SK-N-SH treated with all-trans-retinoic acid at 6 μM for 48 hours (cell line): ENCODE measurements around the gene SDC3.

Experiments used
- ARNTL ChIP-seq: fragments of 450-650 bp; formaldehyde crosslinking; IDR thresholded peaks from 2 replicates; pipeline ENCODE4 v1.5.0; 2020; ENCODE audit warnings: low read depth, mild to moderate bottlenecking, moderate library complexity, borderline replicate concordance
- ESRRG ChIP-seq: fragments of 250-450 bp; sonication (Bioruptor Pico); IDR thresholded peaks from 2 replicates; pipeline ENCODE4 v1.6.1; 2021; ENCODE audit warnings: mild to moderate bottlenecking
- GLIS3 ChIP-seq: fragments of 250-450 bp; sonication (Bioruptor Pico); IDR thresholded peaks from 2 replicates; pipeline ENCODE4 v1.5.0; 2020; ENCODE audit warnings: mild to moderate bottlenecking, moderate library complexity
- ISL1 ChIP-seq: fragments of 250-450 bp; sonication (Bioruptor Pico); IDR thresholded peaks from 2 replicates; pipeline ENCODE4 v2.1.2; 2022; ENCODE audit warnings: mild to moderate bottlenecking, moderate library complexity
- PATZ1 ChIP-seq: fragments of 250-450 bp; sonication (Bioruptor Pico); IDR thresholded peaks from 2 replicates; pipeline ENCODE4 v1.8.0; 2020; ENCODE audit warnings: mild to moderate bottlenecking, moderate library complexity, borderline replicate concordance
- ZC3H10 ChIP-seq: fragments of 250-450 bp; sonication (Bioruptor Pico); IDR thresholded peaks from 2 replicates; pipeline ENCODE4 v1.5.1; 2021; ENCODE audit warnings: mild to moderate bottlenecking, moderate library complexity
- ZFP3 ChIP-seq: fragments of 250-450 bp; sonication (Bioruptor Pico); IDR thresholded peaks from 2 replicates; pipeline ENCODE4 v1.5.0; 2020; ENCODE audit warnings: mild to moderate bottlenecking, moderate library complexity
- ZFP30 ChIP-seq: fragments of 450-650 bp; formaldehyde crosslinking; IDR thresholded peaks from 2 replicates; pipeline ENCODE4 v1.5.0; 2022; ENCODE audit warnings: mild to moderate bottlenecking, moderate library complexity
- ZNF70 ChIP-seq: fragments of 450-650 bp; formaldehyde crosslinking; IDR thresholded peaks from 2 replicates; pipeline ENCODE4 v1.5.0; 2020; ENCODE audit warnings: mild to moderate bottlenecking, moderate library complexity
- TF ChIP-seq, protein P1 (sequence below): fragments of 250-450 bp; sonication (Bioruptor Pico); IDR thresholded peaks from 2 replicates; pipeline ENCODE4 v1.5.1; 2020; ENCODE audit warnings: low read depth, mild to moderate bottlenecking, moderate library complexity
- TF ChIP-seq, protein P2 (sequence below): fragments of 250-450 bp; sonication (Bioruptor Pico); IDR thresholded peaks from 2 replicates; pipeline ENCODE4 v1.8.0; 2021; ENCODE audit warnings: low read depth, mild to moderate bottlenecking, moderate library complexity, borderline replicate concordance
- TF ChIP-seq, protein P3 (sequence below): fragments of 250-450 bp; sonication (Bioruptor Pico); IDR thresholded peaks from 2 replicates; pipeline ENCODE4 v1.5.0; 2020; ENCODE audit warnings: mild to moderate bottlenecking, moderate library complexity

- TF ChIP-seq ZFP3 (CRISPR knock-in tag) (no peak), GLIS3 (no peak), ESRRG (CRISPR knock-in tag) (no peak), ZFP30 (CRISPR knock-in tag) (no peak), ZC3H10 (CRISPR knock-in tag) (no peak), PATZ1 (no peak), ZNF70 (CRISPR knock-in tag) (no peak), ISL1 (CRISPR knock-in tag) (no peak), ARNTL (CRISPR knock-in tag) (no peak)
- TF ChIP-seq, protein P1, sequence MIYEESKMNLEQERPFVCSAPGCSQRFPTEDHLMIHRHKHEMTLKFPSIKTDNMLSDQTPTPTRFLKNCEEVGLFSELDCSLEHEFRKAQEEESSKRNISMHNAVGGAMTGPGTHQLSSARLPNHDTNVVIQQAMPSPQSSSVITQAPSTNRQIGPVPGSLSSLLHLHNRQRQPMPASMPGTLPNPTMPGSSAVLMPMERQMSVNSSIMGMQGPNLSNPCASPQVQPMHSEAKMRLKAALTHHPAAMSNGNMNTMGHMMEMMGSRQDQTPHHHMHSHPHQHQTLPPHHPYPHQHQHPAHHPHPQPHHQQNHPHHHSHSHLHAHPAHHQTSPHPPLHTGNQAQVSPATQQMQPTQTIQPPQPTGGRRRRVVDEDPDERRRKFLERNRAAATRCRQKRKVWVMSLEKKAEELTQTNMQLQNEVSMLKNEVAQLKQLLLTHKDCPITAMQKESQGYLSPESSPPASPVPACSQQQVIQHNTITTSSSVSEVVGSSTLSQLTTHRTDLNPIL (CRISPR knock-in tag): no peak
- TF ChIP-seq, protein P2, sequence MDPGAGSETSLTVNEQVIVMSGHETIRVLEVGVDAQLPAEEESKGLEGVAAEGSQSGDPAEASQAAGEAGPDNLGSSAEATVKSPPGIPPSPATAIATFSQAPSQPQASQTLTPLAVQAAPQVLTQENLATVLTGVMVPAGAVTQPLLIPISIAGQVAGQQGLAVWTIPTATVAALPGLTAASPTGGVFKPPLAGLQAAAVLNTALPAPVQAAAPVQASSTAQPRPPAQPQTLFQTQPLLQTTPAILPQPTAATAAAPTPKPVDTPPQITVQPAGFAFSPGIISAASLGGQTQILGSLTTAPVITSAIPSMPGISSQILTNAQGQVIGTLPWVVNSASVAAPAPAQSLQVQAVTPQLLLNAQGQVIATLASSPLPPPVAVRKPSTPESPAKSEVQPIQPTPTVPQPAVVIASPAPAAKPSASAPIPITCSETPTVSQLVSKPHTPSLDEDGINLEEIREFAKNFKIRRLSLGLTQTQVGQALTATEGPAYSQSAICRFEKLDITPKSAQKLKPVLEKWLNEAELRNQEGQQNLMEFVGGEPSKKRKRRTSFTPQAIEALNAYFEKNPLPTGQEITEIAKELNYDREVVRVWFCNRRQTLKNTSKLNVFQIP (CRISPR knock-in tag): no peak
- TF ChIP-seq, protein P3, sequence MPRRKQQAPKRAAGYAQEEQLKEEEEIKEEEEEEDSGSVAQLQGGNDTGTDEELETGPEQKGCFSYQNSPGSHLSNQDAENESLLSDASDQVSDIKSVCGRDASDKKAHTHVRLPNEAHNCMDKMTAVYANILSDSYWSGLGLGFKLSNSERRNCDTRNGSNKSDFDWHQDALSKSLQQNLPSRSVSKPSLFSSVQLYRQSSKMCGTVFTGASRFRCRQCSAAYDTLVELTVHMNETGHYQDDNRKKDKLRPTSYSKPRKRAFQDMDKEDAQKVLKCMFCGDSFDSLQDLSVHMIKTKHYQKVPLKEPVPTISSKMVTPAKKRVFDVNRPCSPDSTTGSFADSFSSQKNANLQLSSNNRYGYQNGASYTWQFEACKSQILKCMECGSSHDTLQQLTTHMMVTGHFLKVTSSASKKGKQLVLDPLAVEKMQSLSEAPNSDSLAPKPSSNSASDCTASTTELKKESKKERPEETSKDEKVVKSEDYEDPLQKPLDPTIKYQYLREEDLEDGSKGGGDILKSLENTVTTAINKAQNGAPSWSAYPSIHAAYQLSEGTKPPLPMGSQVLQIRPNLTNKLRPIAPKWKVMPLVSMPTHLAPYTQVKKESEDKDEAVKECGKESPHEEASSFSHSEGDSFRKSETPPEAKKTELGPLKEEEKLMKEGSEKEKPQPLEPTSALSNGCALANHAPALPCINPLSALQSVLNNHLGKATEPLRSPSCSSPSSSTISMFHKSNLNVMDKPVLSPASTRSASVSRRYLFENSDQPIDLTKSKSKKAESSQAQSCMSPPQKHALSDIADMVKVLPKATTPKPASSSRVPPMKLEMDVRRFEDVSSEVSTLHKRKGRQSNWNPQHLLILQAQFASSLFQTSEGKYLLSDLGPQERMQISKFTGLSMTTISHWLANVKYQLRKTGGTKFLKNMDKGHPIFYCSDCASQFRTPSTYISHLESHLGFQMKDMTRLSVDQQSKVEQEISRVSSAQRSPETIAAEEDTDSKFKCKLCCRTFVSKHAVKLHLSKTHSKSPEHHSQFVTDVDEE: no peak
These were observed 57.3 kb downstream of the SDC3 start for GRCh38 chr1:30851286-30851685.
